Liver (tissue), 9 donors: ENCODE data around the gene SLC38A7. TPM values are rescaled to one million over a fixed set of nuclear protein-coding genes. Genes with fewer than 3 reads are reported as not detected.

Experiments
- DNase-seq: peaks from one replicate; pipeline ENCODE4 v3.0.0-alpha.2; 2017; ENCODE audit warnings: low spot score
- H3K27ac ChIP-seq, 2 donors: one replicate each; pipeline ENCODE4 v1.7.0; 2013; ENCODE audit warnings: inconsistent platforms in 2 of 2, low read length in 2 of 2, control low read depth in 1 of 2, low read depth in 1 of 2, mild to moderate bottlenecking in 1 of 2
- H3K27me3 ChIP-seq, 4 donors: one replicate each; pipeline versions ENCODE4 v1.6.1 to v1.7.0; 2013; ENCODE audit warnings: low read length in 3 of 4, inconsistent platforms in 1 of 4, mild to moderate bottlenecking in 1 of 4, moderate library complexity in 1 of 4; ENCODE audit not compliant: control insufficient read depth in 4 of 4, insufficient read depth in 4 of 4
- H3K36me3 ChIP-seq, 4 donors: one replicate each; pipeline versions ENCODE4 v1.6.1 to v1.7.0; 2013; ENCODE audit warnings: low read length in 3 of 4, mild to moderate bottlenecking in 3 of 4, low read depth in 1 of 4, moderate library complexity in 1 of 4; ENCODE audit not compliant: control insufficient read depth in 4 of 4, insufficient read depth in 3 of 4
- H3K4me1 ChIP-seq, 4 donors: one replicate each; pipeline versions ENCODE4 v1.6.1 to v1.7.0; 2013; ENCODE audit warnings: low read length in 3 of 4, mild to moderate bottlenecking in 3 of 4, moderate library complexity in 1 of 4; ENCODE audit not compliant: control insufficient read depth in 4 of 4, insufficient read depth in 4 of 4
- H3K4me3 ChIP-seq, 3 donors: one replicate each; pipeline versions ENCODE4 v1.6.1 to v1.7.0; 2013; ENCODE audit warnings: low read length in 3 of 3, control low read depth in 1 of 3, low read depth in 1 of 3, mild to moderate bottlenecking in 1 of 3
- H3K9ac ChIP-seq, 2 donors: one replicate each; pipeline ENCODE4 v1.7.0; 2013; ENCODE audit warnings: low read length in 2 of 2, mild to moderate bottlenecking in 2 of 2, moderate library complexity in 2 of 2, control low read depth in 1 of 2, low read depth in 1 of 2
- H3K9me3 ChIP-seq, 4 donors: one replicate each; pipeline versions ENCODE4 v1.6.1 to v1.7.0; 2013; ENCODE audit warnings: low read length in 3 of 4; ENCODE audit not compliant: control insufficient read depth in 4 of 4
- CTCF ChIP-seq: fragments of 150-350 bp; IDR thresholded peaks from 2 replicates; pipeline ENCODE4 v1.5.1; 2017; ENCODE audit warnings: improper control_type of control experiment, low read depth, low read length; ENCODE audit not compliant: missing input control
- EGR1 ChIP-seq, 2 donors: IDR thresholded peaks; 2 replicates each; pipeline ENCODE4 v1.6.1; 2016 to 2018; ENCODE audit warnings: antibody characterized with exemption in 2 of 2, low read depth in 2 of 2
- FOXA1 ChIP-seq: IDR thresholded peaks from 2 replicates; pipeline ENCODE4 v1.6.1; 2016; ENCODE audit warnings: antibody characterized with exemption
- GABPA ChIP-seq, 2 donors: IDR thresholded peaks in 1 of 2; conservative IDR thresholded peaks in 1 of 2; 2 replicates each; pipeline ENCODE4 v1.6.1; 2016; ENCODE audit warnings: antibody characterized with exemption in 2 of 2, mild to moderate bottlenecking in 1 of 2, moderate library complexity in 1 of 2
- HNF4A ChIP-seq, 2 donors: conservative IDR thresholded peaks; 2 replicates each; pipeline ENCODE4 v1.6.1; 2016; ENCODE audit warnings: antibody characterized with exemption in 2 of 2, mild to moderate bottlenecking in 2 of 2
- HNF4G ChIP-seq: IDR thresholded peaks from 2 replicates; pipeline ENCODE4 v1.6.1; 2016; ENCODE audit warnings: antibody characterized with exemption
- JUND ChIP-seq, 2 donors: IDR thresholded peaks; 2 replicates each; pipeline ENCODE4 v1.6.1; 2016; ENCODE audit warnings: antibody characterized with exemption in 2 of 2
- MAX ChIP-seq: IDR thresholded peaks from 2 replicates; pipeline ENCODE4 v1.6.1; 2016; ENCODE audit warnings: antibody characterized with exemption
- NR2F2 ChIP-seq: IDR thresholded peaks from 2 replicates; pipeline ENCODE4 v1.6.1; 2016; ENCODE audit warnings: antibody characterized with exemption
- RAD21 ChIP-seq, 2 donors: IDR thresholded peaks; 2 replicates each; pipeline ENCODE4 v1.6.1; 2016; ENCODE audit warnings: antibody characterized with exemption in 2 of 2, mild to moderate bottlenecking in 2 of 2
- RXRA ChIP-seq, 2 donors: IDR thresholded peaks; 2 replicates each; pipeline ENCODE4 v1.6.1; 2017 to 2018; ENCODE audit warnings: antibody characterized with exemption in 2 of 2, mild to moderate bottlenecking in 1 of 2
- SP1 ChIP-seq: IDR thresholded peaks from 2 replicates; pipeline ENCODE4 v1.6.1; 2018; ENCODE audit warnings: antibody characterized with exemption, mild to moderate bottlenecking
- TAF1 ChIP-seq: conservative IDR thresholded peaks from 2 replicates; pipeline ENCODE4 v1.6.1; 2016; ENCODE audit warnings: antibody characterized with exemption, mild to moderate bottlenecking
- YY1 ChIP-seq: IDR thresholded peaks from 2 replicates; pipeline ENCODE4 v1.6.1; 2016; ENCODE audit warnings: antibody characterized with exemption, mild to moderate bottlenecking
- WGBS: extraction: QIAGEN DNeasy Blood & Tissue Kit; methylation state at CpG from one replicate; pipeline ENCODE4 v1.1.7; 2013; 5-methylcytosine and 5-hydroxymethylcytosine counted together
- polyA plus RNA-seq, 2 donors: library from polyadenylated mRNA; stranded (reverse) in 1 of 2; unstranded in 1 of 2; fragments of 200-250 nt in 1 of 2; fragments of >200 nt in 1 of 2; fragmentation: Nextera tagmentation in 1 of 2; extraction: Ambion mirVana in 1 of 2; gene quantifications; one replicate each; pipeline versions ENCODE4 v1.2.1 to v1.2.3, GENCODE V29; 2013 to 2015
- total RNA-seq, 2 donors: library from RNA; depleted of rRNA; stranded (reverse); fragments of >200 nt; gene quantifications; one replicate each; pipeline ENCODE4 v1.2.3, GENCODE V29; 2014
- TF ChIP-seq, protein P1 (sequence below): IDR thresholded peaks from 2 replicates; pipeline ENCODE4 v1.6.1; 2016; ENCODE audit warnings: antibody characterized with exemption
- TF ChIP-seq, protein P2 (sequence below): IDR thresholded peaks from 2 replicates; pipeline ENCODE4 v1.6.1; 2016; ENCODE audit warnings: antibody characterized with exemption
- donor health status: healthy.
- donor health status: healthy.
- donor health status: healthy.
- donor health status: healthy.
- donor health status: healthy.

SLC38A7 gene
- total and polyA plus RNA-seq, 4 donors: 7.9 to 18.7 (median 11.0) TPM

GRCh38 chr16:58640949-58641348 is 43.6 kb downstream of the SLC38A7 start:
- Histone ChIP-seq H3K27ac (no peak overlapping the region), H3K4me1 (peaks cover 0 to 2% (median 0%) of the 10 kb centered on the region in 4 donors), H3K27me3 (no peaks in the 10 kb centered on the region), H3K36me3 (no peaks in the 10 kb centered on the region), H3K4me3 (no peak overlapping the region), H3K9ac (no peak overlapping the region), H3K9me3 (no peaks in the 10 kb centered on the region)
- DNase-seq: no peak
- TF ChIP-seq EGR1 (IDR thresholded peaks at IDR 0.05; ENCODE audit: low read depth in 2 of 2) (no peak), FOXA1 (no peak), CTCF (no peak), RAD21 (IDR thresholded peaks at IDR 0.05) (no peak), SP1 (no peak), TAF1 (no peak), YY1 (no peak), GABPA (IDR thresholded peaks at IDR 0.05 in 1 of 2, conservative IDR thresholded peaks at IDR 0.05 in 1 of 2) (no peak)
- TF ChIP-seq, protein P1, sequence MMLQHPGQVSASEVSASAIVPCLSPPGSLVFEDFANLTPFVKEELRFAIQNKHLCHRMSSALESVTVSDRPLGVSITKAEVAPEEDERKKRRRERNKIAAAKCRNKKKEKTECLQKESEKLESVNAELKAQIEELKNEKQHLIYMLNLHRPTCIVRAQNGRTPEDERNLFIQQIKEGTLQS: no peak
- WGBS: 93% methylated on average over 5 of the region's 5 CpGs

DNA sequence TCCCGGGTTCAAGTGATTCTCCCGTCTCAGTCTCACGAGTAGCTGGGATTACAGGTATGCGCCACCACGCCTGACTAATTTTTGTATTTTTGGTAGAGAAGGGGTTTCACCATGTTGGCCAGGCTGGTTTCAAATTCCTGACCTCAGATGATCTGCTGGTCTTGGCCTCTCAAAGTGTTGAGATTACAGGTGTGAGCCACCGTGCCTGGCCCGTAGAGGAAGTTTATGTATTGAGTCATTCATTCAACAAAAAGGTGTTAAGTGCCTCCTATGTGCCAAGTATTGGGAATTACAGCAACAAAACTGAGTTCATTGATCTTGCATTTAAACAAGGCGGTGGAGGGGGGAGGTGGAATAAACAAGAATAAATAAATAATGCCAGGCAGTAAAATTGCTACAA is 44.7 kb downstream of the SLC38A7 start:
- peaks cover under 1 to 3% (median 2%) of the 10 kb centered on the region in 4 donors for H3K4me1 ChIP-seq
- TF ChIP-seq RAD21 (IDR thresholded peaks at IDR 0.05) (no peak), HNF4A (conservative IDR thresholded peaks at IDR 0.05) (no peak), HNF4G (no peak), MAX (no peak), JUND (IDR thresholded peaks at IDR 0.05) (no peak), CTCF (no peak), NR2F2 (no peak), RXRA (IDR thresholded peaks at IDR 0.05) (no peak)
- TF ChIP-seq, protein P2, sequence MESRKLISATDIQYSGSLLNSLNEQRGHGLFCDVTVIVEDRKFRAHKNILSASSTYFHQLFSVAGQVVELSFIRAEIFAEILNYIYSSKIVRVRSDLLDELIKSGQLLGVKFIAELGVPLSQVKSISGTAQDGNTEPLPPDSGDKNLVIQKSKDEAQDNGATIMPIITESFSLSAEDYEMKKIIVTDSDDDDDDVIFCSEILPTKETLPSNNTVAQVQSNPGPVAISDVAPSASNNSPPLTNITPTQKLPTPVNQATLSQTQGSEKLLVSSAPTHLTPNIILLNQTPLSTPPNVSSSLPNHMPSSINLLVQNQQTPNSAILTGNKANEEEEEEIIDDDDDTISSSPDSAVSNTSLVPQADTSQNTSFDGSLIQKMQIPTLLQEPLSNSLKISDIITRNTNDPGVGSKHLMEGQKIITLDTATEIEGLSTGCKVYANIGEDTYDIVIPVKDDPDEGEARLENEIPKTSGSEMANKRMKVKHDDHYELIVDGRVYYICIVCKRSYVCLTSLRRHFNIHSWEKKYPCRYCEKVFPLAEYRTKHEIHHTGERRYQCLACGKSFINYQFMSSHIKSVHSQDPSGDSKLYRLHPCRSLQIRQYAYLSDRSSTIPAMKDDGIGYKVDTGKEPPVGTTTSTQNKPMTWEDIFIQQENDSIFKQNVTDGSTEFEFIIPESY: no peak
- WGBS: 78% methylated on average over 8 of the region's 8 CpGs

More for the DNA sequence above, 44.7 kb downstream of the SLC38A7 start:
- Histone ChIP-seq H3K9ac (no peak overlapping the region), H3K4me3 (no peak overlapping the region), H3K36me3 (no peaks in the 10 kb centered on the region), H3K27me3 (no peaks in the 10 kb centered on the region), H3K9me3 (no peaks in the 10 kb centered on the region), H3K27ac (no peak overlapping the region)
- DNase-seq: no peak
